Osteoblast (primary cell): ENCODE measurements around the gene ZNF507. TPM values are rescaled to one million over a fixed set of nuclear protein-coding genes. Genes with fewer than 3 reads are reported as not detected.

Experiments
- DNase-seq: peaks from one replicate; pipeline ENCODE4 v3.0.0; 2011; ENCODE audit warnings: low spot score, mixed read lengths; ENCODE audit not compliant: insufficient read length; ENCODE audit errors: missing footprints
- H2AFZ ChIP-seq: 2 replicates; pipeline ENCODE4 v1.6.0; 2011; ENCODE audit warnings: mild to moderate bottlenecking, low read length
- H3K27ac ChIP-seq: 2 replicates; pipeline ENCODE4 v1.5.1; 2011; ENCODE audit warnings: mild to moderate bottlenecking, low read depth, low read length, moderate library complexity
- H3K27me3 ChIP-seq: 2 replicates; pipeline ENCODE4 v1.6.0; 2012; ENCODE audit warnings: mild to moderate bottlenecking, control low read depth, inconsistent platforms, low read length, moderate library complexity; ENCODE audit not compliant: insufficient read depth
- H3K36me3 ChIP-seq: 2 replicates; pipeline ENCODE4 v1.5.1; 2011; ENCODE audit warnings: mild to moderate bottlenecking, low read length, control low read depth, moderate library complexity; ENCODE audit not compliant: insufficient read depth
- H3K4me1 ChIP-seq: 2 replicates; pipeline ENCODE4 v1.5.1; 2011; ENCODE audit warnings: mild to moderate bottlenecking, low read length, control low read depth, moderate library complexity; ENCODE audit not compliant: insufficient read depth
- H3K4me2 ChIP-seq: 2 replicates; pipeline ENCODE4 v1.6.0; 2011; ENCODE audit warnings: mild to moderate bottlenecking, low read length; ENCODE audit not compliant: insufficient read depth
- H3K4me3 ChIP-seq: fragments of 200-600 bp; sonication (generic); 3 replicates; pipeline ENCODE4 v1.5.1; 2012; ENCODE audit warnings: mild to moderate bottlenecking, low read length, inconsistent platforms; ENCODE audit not compliant: insufficient read depth
- H3K79me2 ChIP-seq: 2 replicates; pipeline ENCODE4 v1.6.0; 2012; ENCODE audit warnings: mild to moderate bottlenecking, low read length, control low read depth, inconsistent platforms; ENCODE audit not compliant: insufficient read depth
- H3K9me3 ChIP-seq: 2 replicates; pipeline ENCODE4 v1.5.1; 2011; ENCODE audit warnings: low read depth, low read length, control low read depth
- H4K20me1 ChIP-seq: 2 replicates; pipeline ENCODE4 v1.6.0; 2012; ENCODE audit warnings: mild to moderate bottlenecking, low read length, control low read depth; ENCODE audit not compliant: insufficient read depth
- total RNA-seq: library from RNA; depleted of rRNA; stranded (reverse); fragments of >200 nt; gene quantifications from 2 replicates; pipeline ENCODE4 v1.2.3, GENCODE V29; 2012
- TF ChIP-seq, protein P1 (sequence below): IDR thresholded peaks from 2 replicates; pipeline ENCODE4 v1.5.1; 2011; ENCODE audit warnings: mild to moderate bottlenecking, low read depth, low read length, moderate library complexity; ENCODE audit errors: extremely low read depth

Gene ZNF507
- total RNA-seq, 1 donor = 13.0 TPM

- no peaks in the 10 kb centered on the region for H4K20me1 ChIP-seq
- TF ChIP-seq, protein P1, sequence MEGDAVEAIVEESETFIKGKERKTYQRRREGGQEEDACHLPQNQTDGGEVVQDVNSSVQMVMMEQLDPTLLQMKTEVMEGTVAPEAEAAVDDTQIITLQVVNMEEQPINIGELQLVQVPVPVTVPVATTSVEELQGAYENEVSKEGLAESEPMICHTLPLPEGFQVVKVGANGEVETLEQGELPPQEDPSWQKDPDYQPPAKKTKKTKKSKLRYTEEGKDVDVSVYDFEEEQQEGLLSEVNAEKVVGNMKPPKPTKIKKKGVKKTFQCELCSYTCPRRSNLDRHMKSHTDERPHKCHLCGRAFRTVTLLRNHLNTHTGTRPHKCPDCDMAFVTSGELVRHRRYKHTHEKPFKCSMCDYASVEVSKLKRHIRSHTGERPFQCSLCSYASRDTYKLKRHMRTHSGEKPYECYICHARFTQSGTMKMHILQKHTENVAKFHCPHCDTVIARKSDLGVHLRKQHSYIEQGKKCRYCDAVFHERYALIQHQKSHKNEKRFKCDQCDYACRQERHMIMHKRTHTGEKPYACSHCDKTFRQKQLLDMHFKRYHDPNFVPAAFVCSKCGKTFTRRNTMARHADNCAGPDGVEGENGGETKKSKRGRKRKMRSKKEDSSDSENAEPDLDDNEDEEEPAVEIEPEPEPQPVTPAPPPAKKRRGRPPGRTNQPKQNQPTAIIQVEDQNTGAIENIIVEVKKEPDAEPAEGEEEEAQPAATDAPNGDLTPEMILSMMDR = no peak
- H3K27me3 ChIP-seq = no peaks in the 10 kb centered on the region
- H3K4me1 ChIP-seq = no peaks in the 10 kb centered on the region
- no peak for DNase-seq
- H3K4me3 ChIP-seq = no peak overlapping the region
- H3K36me3 ChIP-seq = no peaks in the 10 kb centered on the region
- no peak overlapping the region for H3K27ac ChIP-seq
- H3K79me2 ChIP-seq = no peaks in the 10 kb centered on the region
- H3K4me2 ChIP-seq = no peak overlapping the region
- no peak overlapping the region for H2AFZ ChIP-seq
- H3K9me3 ChIP-seq = no peaks in the 10 kb centered on the region
These were observed 31.7 kb upstream of the ZNF507 start for GRCh38 chr19:32313569-32314265.

DNA sequence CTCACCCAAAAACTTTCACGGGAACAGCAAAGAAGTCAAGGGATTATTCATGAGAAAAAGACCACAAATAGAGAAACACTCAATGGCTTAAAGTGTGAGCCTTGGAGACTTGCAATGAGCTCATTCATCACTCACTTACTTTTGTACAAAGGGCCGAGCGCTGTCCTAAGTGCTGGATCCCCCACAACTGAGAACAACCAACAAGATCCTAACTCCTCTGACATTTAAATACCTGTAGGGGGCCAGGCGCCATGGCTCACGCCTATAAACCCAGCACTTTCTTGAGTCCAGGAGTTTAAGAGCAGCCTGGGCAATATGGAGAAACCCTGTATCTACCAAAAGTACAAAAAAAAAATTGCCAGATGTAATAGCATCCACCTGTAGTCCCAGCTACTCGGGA is 29.4 kb upstream of the ZNF507 start:
- Histone ChIP-seq H3K4me1 (no peaks in the 10 kb centered on the region), H3K4me3 (no peak overlapping the region), H3K9me3 (no peaks in the 10 kb centered on the region), H3K4me2 (no peak overlapping the region), H3K36me3 (no peaks in the 10 kb centered on the region), H4K20me1 (no peaks in the 10 kb centered on the region), H3K27ac (no peak overlapping the region), H2AFZ (no peak overlapping the region), H3K79me2 (no peaks in the 10 kb centered on the region), H3K27me3 (no peaks in the 10 kb centered on the region)
- TF ChIP-seq, protein P1 = no peak
- no peak for DNase-seq

DNA sequence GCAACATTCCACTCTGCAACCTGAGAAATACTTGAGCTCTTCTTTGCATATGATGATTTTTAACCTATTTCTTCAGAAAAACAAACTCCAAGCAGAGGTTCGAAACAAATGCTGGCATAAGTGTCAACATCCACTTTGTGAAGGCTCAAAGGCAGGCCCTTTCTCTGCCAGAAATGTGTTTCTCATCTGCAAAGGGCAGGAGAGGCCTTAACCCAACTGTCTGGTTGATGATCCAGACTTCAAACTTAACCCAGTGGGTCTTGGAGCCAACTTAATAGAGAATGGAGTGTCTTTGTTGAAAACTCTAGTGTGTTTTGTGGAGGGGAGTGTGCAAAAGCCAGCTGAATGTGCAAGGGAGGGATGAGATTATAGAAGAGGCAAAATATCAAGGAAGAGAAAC is 28.3 kb upstream of the ZNF507 start:
- DNase-seq = no peak
- Histone ChIP-seq H3K4me3 (no peak overlapping the region), H3K4me1 (no peaks in the 10 kb centered on the region), H3K27ac (no peak overlapping the region), H3K9me3 (no peaks in the 10 kb centered on the region), H3K27me3 (no peaks in the 10 kb centered on the region), H4K20me1 (no peaks in the 10 kb centered on the region), H3K79me2 (no peaks in the 10 kb centered on the region), H2AFZ (no peak overlapping the region), H3K36me3 (no peaks in the 10 kb centered on the region), H3K4me2 (no peak overlapping the region)
- TF ChIP-seq, protein P1 = no peak

GRCh38 chr19:32318884-32319520 is 26.4 kb upstream of the ZNF507 start:
- Histone ChIP-seq H3K79me2 (no peaks in the 10 kb centered on the region), H3K4me3 (no peak overlapping the region), H2AFZ (no peak overlapping the region), H3K4me1 (no peaks in the 10 kb centered on the region), H3K27ac (no peak overlapping the region), H3K4me2 (no peak overlapping the region), H3K9me3 (no peaks in the 10 kb centered on the region), H3K36me3 (no peaks in the 10 kb centered on the region), H3K27me3 (no peaks in the 10 kb centered on the region), H4K20me1 (no peaks in the 10 kb centered on the region)
- no peak for DNase-seq
- TF ChIP-seq, protein P1 = peak; percentile 14
